Astrocyte of the spinal cord (primary cell): ENCODE data around the gene ARSK.
"Not testable (repeated sequence)": the region's sequence is repeated elsewhere in the genome, so short reads cannot be mapped to it uniquely, and the experiment has no call there.

Experiments used
- DNase-seq: peaks from one replicate; pipeline ENCODE4 v3.0.0; 2011; ENCODE audit warnings: low read depth, low spot score
- H3K4me3 ChIP-seq: 2 replicates; pipeline ENCODE4 v1.5.1; 2011; ENCODE audit warnings: low read depth, mild to moderate bottlenecking, low read length, moderate library complexity
- in situ Hi-C: cut with HindIII; loops from 2 replicates; pipeline ENCODE4 v1.10.0; 2017; ENCODE audit warnings: low sequenced_read_pairs
- TF ChIP-seq, protein P1 (sequence below): IDR thresholded peaks from 2 replicates; pipeline ENCODE4 v1.5.1; 2012; ENCODE audit warnings: low read depth, mild to moderate bottlenecking, low read length, inconsistent platforms

Gene ARSK

DNA sequence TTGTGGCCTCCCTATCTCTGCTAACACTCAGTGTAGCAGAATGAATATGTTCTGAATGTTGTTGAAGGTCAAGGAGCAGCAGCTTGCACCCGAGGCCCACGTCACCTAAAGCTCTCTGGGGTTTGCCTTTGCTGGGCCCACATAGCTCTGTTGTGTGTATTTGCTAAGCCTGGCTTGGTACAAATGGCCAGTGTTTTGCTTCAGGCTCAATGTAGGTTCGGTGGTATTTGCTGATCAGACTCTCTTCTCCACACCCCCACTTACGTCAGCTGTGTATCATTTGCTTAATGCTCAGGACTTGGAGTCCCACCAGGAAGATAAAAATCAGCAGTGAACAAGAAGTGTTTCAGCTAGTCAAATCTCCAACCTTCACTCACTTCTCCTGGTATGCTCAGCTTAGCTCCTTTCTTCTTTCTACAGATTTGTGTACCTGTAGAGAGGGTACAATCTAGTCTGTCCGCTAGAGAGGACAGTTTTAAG is 86.9 kb downstream of the ARSK start:
- in situ Hi-C loops = no loop called here
- TF ChIP-seq, protein P1, sequence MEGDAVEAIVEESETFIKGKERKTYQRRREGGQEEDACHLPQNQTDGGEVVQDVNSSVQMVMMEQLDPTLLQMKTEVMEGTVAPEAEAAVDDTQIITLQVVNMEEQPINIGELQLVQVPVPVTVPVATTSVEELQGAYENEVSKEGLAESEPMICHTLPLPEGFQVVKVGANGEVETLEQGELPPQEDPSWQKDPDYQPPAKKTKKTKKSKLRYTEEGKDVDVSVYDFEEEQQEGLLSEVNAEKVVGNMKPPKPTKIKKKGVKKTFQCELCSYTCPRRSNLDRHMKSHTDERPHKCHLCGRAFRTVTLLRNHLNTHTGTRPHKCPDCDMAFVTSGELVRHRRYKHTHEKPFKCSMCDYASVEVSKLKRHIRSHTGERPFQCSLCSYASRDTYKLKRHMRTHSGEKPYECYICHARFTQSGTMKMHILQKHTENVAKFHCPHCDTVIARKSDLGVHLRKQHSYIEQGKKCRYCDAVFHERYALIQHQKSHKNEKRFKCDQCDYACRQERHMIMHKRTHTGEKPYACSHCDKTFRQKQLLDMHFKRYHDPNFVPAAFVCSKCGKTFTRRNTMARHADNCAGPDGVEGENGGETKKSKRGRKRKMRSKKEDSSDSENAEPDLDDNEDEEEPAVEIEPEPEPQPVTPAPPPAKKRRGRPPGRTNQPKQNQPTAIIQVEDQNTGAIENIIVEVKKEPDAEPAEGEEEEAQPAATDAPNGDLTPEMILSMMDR = no peak
- no peak for DNase-seq
- H3K4me3 ChIP-seq = no peak overlapping the region

DNA sequence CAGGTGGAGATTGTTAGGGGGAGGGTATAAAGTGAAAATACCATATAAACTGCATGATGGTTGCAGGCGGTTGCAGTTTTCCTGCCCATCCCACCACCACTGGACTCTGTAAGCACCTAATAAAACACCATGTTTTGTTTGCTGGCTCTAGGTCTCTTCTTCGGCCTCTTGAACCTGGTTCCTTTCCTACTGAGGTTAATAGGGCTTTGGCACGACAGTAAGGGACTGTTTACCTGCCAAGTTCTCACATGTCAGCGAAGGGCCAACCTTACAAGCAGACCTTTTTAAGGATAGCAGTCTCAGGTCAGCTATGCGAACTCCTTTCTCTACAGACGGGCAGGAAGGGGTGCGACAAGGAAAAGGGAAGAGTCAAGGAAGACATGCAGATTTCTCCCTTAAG is 88.3 kb downstream of the ARSK start:
- in situ Hi-C loops = no loop called here
- no peak overlapping the region for H3K4me3 ChIP-seq
- DNase-seq = no peak
- TF ChIP-seq, protein P1 = no peak

DNA sequence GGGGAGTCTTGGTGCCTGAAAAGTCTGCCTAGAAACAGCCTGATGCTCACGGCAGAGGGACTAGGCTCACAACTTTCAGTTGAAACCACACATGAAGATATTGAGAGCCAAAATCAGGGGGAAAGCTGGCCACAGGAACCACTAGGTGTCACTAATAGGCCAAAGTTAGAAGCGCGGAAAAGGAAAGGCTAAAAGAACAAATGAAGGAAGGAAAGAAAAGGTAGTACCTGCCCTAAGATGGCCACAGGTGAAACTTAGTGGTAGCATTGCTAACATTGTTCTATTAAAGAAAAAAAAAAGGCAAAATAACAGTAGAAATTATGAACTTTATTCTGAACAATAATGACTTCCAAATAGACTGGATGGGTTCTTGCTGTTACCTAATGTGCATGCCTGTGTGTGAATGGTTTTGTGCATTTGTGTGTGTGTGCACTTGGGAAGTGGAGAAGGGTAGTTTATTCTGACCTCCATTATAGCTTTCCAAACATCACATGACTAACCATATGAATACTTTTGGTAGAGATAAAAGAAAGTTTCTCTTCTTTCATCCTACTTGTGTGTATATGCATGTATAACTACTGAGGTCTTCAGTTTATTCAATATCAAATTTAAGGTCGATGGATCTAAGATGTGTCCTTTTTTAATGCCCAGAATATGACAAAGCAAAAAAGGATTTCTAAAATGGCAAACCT is 89.6 kb downstream of the ARSK start:
- no peak overlapping the region for H3K4me3 ChIP-seq
- TF ChIP-seq, protein P1 = peak; percentile 77
- in situ Hi-C loops = no loop called here
- peak; percentile 73 for DNase-seq

DNA sequence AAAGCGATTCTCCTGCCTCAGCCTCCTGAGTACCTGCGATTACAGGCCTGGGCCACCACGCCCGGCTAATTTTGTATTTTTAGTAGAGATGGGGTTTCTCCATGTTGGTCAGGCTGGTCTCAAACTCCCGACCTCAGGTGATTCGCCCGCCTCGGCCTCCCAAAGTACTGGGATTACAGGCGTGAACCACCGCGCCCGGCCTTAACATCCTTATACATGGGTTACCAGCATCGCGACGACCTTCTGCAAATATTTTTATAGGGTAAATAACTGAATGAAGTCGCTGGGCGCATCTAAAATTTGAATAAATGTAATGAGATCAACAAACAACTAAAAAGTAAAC is 91.3 kb downstream of the ARSK start:
- H3K4me3 ChIP-seq = peak overlapping the region; percentile 55
- in situ Hi-C loops, DNase-seq: not testable (repeated sequence)

DNA sequence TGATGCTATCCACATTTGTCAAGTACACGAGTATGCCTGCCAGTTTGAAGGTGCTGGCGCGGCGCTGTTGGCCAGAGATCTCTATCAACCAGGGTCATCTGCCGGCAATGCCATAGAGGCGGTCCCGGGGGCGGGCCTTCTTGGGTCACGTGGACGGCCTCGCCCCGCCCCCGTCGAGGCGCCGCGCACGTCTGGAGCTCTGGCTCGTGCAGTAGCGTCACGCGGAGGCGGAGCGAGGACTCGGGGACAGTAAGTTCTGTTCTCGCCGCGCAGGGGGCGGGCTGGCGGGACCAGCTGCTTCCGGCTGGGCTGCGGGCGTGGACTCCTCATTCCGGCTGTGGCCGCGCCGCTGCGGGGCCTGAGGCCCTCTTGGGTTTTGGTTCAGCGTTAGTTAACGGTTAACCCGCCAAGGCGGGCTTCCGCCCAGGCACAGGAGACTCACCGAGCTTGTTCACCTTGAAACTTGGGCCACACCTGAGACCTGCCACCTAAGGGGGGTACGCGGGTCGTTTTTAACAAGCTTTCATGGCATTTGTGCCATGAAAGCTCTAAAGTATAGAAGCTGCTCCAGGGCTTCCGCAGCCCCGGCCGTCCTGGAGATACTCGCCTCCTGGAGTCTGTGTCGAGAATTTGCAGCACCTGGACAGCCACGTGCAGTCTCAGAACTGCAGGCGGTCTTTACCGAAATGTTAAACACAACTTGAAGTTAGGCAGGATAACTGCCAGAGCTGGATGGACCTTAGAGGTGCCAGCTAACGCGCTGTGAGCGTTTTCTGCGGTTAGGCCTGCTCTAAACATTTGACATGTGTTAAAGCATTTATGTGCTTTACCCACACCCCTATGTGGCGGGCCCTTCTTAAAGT is 91.9 kb downstream of the ARSK start, which contains the start of gene RFESD:
RFESD (plus strand) TSS at position 209 of the 863 bp plus-strand sequence. CDS start 5,495 bp downstream, outside the sequence.
- in situ Hi-C loops = no loop called here
- DNase-seq = peak; percentile 96
- TF ChIP-seq, protein P1 = peak; percentile 1
- H3K4me3 ChIP-seq = peak within 1 kb of the TSS; percentile 55

DNA sequence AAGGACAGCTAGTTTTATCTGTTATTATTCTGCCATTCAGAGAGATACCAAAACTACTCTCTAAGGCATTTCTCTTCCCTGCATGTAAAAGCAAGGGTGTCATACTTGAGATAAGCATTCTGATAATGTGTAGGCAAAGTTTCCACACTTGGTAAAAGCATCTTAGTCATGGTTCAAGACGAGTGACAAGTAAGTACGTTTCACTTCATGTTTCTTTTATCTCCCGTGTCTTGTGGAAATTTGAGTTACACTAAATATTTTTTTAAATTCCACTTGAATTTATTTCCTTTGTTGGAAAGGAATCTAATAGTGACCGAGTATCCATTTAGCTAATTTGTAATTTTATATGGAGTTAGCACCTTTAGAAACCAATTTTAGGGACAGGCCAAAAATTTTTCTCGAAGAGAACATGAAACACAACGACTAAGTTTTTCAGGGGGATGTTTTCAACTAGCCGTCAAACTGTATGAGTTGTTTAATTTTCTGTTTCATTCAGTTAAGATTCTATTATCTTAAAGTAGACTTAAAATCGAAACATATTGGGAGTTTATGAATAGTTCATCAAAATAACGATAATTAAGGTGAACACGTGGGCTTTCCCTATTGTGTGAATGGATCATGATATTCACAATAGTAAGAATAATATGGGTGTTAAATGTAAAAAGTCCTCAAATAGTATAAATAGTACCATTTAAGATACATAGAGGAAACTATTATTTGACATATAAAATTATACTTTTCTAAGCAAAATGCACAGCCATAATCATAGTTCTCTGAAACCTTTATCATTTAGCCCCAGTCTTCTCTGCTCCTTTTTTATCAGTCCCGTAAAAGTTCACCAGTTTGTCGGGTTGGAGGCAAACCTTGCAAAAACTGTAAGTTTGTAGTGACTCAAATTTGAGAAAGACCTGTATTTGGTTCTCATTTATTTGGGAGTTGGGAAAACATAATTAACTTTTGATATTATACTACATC is 93.3 kb downstream of the ARSK start:
- in situ Hi-C loops = no loop called here
- no peak overlapping the region for H3K4me3 ChIP-seq
- TF ChIP-seq, protein P1 = no peak
- DNase-seq = no peak
